ENCODE results near the gene P3H1.

The P3H1 gene

GRCh38 chr1:42769811-42770210 lies 3.0 kb upstream of the P3H1 start:
- TF ChIP-seq CTCF (conservative IDR thresholded peaks at IDR 0.05; ENCODE audit: low read length): no peak
- no peak overlapping the region for H3K4me3 ChIP-seq (ENCODE audit: low read length)
- DNase-seq (ENCODE audit: low read depth): no peak

GRCh38 chr1:42768172-42768571 lies 1.3 kb upstream of the P3H1 start:
- DNase-seq (ENCODE audit: low read depth): no peak

GRCh38 chr1:42767510-42768000 lies 727 bp upstream of the P3H1 start:
- DNase-seq (ENCODE audit: low read depth): no peak
- no peak for TF ChIP-seq CTCF (conservative IDR thresholded peaks at IDR 0.05; ENCODE audit: low read length)
- H3K4me3 ChIP-seq (ENCODE audit: low read length): peak overlapping the region; percentile 90

More at GRCh38 chr1:42768172-42768571, 1.3 kb upstream of the P3H1 start:
- no peak for TF ChIP-seq CTCF (conservative IDR thresholded peaks at IDR 0.05; ENCODE audit: low read length)
- H3K4me3 ChIP-seq (ENCODE audit: low read length): peak overlapping the region; percentile 90

- TF ChIP-seq CTCF (conservative IDR thresholded peaks at IDR 0.05; ENCODE audit: low read length): peak; percentile 59
- DNase-seq (ENCODE audit: low read depth): peak; percentile 79
- H3K4me3 ChIP-seq (ENCODE audit: low read length): peak overlapping the region; percentile 98
These were observed 742 bp downstream of the P3H1 start for GRCh38 chr1:42765832-42766740.

GRCh38 chr1:42765269-42765668 lies 1.6 kb downstream of the P3H1 start:
- no peak for TF ChIP-seq CTCF (conservative IDR thresholded peaks at IDR 0.05; ENCODE audit: low read length)
- peak; percentile 69 for DNase-seq (ENCODE audit: low read depth)
- peak overlapping the region; percentile 98 for H3K4me3 ChIP-seq (ENCODE audit: low read length)

- no peak overlapping the region for H3K4me3 ChIP-seq (ENCODE audit: low read length)
- TF ChIP-seq CTCF (conservative IDR thresholded peaks at IDR 0.05; ENCODE audit: low read length): no peak
- DNase-seq (ENCODE audit: low read depth): no peak
These were observed 4.6 kb downstream of the P3H1 start for GRCh38 chr1:42762269-42762668.

- no peak overlapping the region for H3K4me3 ChIP-seq (ENCODE audit: low read length)
- no peak for TF ChIP-seq CTCF (conservative IDR thresholded peaks at IDR 0.05; ENCODE audit: low read length)
- no peak for DNase-seq (ENCODE audit: low read depth)
These were observed 5.3 kb downstream of the P3H1 start for GRCh38 chr1:42761567-42761966.

Measured in AG10803 (cell line).